Measurements from ENCODE around the gene NAIF1.

NAIF1 gene

GRCh38 chr9:128062279-128062678, 4.8 kb downstream of the NAIF1 start:
- in situ Hi-C loops (cut with MboI; ENCODE audit: low sequenced_read_pairs): no loop called here

GRCh38 chr9:128061275-128061960, 5.7 kb downstream of the NAIF1 start:
- in situ Hi-C loops (cut with MboI; ENCODE audit: low sequenced_read_pairs): no loop called here

DNA sequence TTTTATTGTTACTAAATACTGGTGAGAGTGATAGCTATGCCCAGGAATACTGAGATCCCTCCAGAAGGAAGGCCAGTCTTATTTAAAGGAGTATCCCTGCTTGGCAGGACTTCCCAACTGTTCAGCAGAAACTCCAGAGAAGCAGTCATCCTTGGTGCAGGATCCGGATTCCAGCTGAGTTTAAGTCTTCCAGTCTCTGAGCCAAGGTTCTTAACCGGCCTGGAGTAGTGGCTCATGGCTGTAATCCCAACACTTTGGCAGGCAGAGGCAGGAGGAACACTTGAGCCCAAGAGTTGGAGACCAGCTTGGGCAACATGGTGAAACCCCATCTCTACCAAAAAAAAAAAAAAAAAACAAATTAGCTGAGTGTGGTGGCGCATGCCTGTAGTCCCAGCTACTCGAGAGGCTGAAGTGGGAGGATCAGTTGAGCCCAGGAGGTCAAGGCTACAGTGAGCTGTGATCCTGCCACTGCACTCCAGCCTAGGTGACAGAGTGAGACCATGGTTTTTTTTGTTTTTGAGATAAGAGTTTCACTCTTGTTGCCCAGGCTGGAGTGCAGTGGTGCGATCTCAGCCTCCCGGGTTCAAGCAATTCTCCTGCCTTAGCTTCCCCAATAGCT, 7.6 kb downstream of the NAIF1 start:
- in situ Hi-C loops (cut with MboI; ENCODE audit: low sequenced_read_pairs): no loop called here

GRCh38 chr9:128057724-128058409, 9.3 kb downstream of the NAIF1 start:
- in situ Hi-C loops (cut with MboI; ENCODE audit: low sequenced_read_pairs): no loop called here

GRCh38 chr9:128056887-128057723, 10.0 kb downstream of the NAIF1 start:
- in situ Hi-C loops (cut with MboI; ENCODE audit: low sequenced_read_pairs): no loop called here

DNA sequence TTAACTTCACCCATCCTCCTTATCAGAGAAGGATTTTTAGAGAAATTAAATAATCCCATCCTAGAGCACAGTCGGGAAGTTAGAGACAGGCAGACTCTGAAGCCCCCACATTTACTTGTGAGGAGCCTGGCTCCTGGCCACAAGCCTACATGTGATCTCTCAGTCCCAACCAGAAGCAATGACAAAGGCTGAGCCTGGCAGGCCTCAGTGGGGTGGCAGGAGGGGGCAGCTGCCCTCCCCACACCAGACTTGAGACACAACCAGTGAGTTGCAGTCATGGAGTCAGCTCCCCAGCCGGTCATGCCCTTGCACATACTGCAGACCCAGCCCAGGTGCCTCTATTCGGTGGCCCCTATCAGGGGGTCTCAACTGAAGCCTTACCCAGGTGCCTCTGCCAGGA, 11.0 kb downstream of the NAIF1 start:
- in situ Hi-C loops (cut with MboI; ENCODE audit: low sequenced_read_pairs): no loop called here

DNA sequence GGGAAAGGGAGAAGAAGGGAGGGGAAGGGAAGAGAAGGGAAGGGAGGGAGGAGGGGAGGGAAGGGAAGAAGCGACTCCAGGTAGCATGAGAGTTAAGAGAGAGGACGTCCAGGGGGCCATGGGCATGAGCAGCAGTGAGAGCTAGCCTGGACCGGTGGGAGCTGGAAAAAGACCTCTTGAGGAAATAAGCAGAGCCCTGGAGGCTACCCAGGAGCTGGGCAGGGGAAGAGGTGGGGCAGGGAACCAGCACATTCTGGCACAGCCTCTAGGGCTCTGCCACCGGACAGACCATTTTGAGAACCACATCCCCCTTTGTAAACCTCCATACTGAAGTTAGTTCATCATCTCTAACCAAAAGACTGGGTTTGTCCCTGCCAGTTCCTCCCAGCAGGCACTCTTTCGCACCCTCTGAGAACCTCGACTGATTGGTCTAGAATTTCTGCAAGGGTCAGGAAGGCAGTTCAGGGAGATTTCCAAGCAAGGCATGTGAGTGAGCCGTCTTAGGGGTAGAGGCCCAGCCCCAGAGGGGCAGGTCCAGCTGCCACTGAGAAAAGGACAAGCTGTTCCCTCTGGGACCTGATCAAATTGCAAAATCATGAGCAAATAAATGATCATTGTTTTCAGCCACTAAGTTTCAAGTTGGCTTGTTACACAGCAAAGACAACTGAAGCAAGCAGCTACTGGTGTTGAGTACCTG, 11.6 kb downstream of the NAIF1 start:
- in situ Hi-C loops (cut with MboI; ENCODE audit: low sequenced_read_pairs): no loop called here

DNA sequence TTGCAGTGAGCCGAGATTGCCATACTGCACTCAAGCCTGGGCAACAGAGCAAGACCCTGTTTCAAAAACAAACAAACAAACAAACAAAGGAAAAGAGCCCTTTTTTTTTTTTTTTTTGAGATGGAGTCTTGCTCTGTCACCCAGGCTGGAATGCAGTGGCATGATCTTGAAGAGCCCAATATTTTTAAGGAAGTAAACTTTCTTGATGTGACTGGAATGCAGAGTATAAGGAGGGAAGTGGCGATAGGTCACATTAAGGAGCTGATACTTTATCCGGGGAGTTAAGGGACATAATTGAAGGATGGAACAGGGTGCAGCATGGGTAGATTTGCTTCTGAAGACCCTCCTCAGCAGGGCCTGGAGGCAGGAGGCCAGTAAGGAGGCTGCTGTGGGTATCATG, 13.0 kb downstream of the NAIF1 start:
- in situ Hi-C loops (cut with MboI; ENCODE audit: low sequenced_read_pairs): no loop called here

DNA sequence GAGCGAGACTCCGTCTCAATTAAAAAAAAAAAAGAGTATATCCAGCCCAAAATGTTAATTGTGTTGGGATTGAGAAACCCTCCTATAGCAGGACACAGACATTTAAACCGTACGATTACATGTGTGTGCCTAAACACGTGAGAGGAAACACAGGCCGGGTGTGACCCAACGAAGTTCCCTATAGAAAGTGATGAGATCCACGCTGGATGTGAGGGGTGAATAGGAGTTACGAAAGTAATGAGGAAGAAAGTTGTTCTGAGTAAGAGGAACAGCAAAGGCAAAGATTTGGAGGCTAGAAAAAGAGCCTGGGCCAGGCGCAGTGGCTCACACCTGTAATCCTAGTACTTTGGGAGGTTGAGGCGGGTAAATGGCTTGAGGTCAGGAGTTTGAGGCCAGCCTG, 13.6 kb downstream of the NAIF1 start:
- in situ Hi-C loops (cut with MboI; ENCODE audit: low sequenced_read_pairs): no loop called here

DNA sequence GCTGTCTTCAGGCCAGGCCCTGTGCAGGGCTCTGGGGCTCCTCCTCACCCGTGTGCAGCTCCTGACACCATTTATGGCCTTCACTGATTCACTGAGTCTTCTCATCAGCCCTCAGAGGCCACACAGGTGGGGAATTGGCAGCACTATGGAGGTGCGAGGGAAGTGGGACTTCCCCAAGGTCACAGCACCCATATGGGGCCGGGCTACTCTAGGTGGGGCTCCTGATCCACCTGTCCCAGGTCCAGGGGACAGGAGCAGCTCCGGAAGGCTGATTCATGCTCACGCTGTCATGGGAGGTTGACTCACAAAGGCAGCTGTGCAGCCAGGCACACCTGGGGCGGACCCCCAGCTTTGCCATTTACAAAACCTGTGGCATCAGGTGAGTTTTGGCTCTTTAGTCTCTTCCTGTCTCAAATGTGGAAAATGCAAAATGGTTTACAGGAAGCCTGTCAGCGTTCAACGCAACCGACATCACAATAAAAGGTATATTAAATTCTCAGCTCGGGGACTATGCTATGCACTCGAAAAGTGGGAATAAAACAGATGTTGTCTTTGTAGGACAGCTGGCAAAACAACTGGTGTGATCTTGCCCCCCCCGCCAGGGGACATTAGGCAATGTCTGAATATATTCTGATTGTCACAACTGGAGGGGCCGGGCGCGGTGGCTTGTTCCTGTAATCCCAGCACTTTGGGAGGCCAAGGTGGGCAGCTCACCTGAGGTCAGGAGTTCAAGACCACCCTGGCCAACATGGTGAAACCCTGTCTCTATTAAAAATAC, 15.0 kb downstream of the NAIF1 start:
- in situ Hi-C loops (cut with MboI; ENCODE audit: low sequenced_read_pairs): no loop called here

GRCh38 chr9:128049843-128050242, 17.3 kb downstream of the NAIF1 start:
- in situ Hi-C loops (cut with MboI; ENCODE audit: low sequenced_read_pairs): loop anchor here (25.0 kb wide), 1 partner anchor 113 kb away; the partner anchor contains the start of genes DPM2 and PIP5KL1

DNA sequence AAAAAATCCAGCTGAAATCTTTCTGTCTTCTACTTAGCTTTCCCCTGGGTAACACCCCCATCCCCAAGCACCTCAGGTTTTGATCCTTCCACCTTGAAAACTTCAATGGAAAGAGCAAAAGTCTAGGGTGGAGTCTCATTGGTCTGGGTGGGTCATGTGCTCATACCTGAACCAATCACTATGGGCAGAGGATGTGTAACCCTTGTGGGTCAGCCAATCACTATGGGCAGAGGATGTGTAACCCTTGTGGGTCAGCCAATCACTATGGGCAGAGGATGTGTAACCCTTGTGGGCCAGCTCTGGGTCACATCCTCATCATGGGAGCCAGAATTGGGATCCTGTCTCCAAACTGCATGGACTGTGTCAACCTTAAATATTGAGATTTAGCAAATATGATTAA, 18.5 kb downstream of the NAIF1 start:
- in situ Hi-C loops (cut with MboI; ENCODE audit: low sequenced_read_pairs): loop anchor here (25.0 kb wide), 1 partner anchor 111 kb away; the partner anchor contains the start of genes DPM2 and PIP5KL1

DNA sequence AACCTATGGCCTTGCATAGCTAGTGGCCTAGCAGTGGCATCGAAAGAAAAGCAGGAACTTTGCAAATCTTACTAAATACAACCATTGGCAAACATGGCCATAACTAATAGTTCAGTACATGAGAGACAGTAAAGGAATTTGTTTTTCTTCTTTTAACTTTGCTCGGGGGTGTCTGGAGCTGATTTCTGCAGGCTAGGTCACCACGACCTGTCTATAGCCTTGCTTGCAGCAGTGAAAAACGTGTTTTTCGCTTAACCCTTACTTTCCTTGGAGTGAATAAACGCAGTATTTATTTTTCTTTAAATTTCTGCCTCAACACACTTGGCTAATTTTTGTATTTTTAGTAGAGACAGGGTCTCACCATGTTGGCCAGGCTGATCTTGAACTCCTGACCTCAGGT, 19.9 kb downstream of the NAIF1 start:
- in situ Hi-C loops (cut with MboI; ENCODE audit: low sequenced_read_pairs): loop anchor here (25.0 kb wide), 1 partner anchor 110 kb away; the partner anchor contains the start of genes DPM2 and PIP5KL1

- in situ Hi-C loops (cut with MboI; ENCODE audit: low sequenced_read_pairs): loop anchor here (25.0 kb wide), 1 partner anchor 109 kb away; the partner anchor contains the start of genes DPM2 and PIP5KL1
Observed at GRCh38 chr9:128045831-128046230, 21.3 kb downstream of the NAIF1 start.

GRCh38 chr9:128045409-128045808, 21.7 kb downstream of the NAIF1 start:
- in situ Hi-C loops (cut with MboI; ENCODE audit: low sequenced_read_pairs): loop anchor here (25.0 kb wide), 1 partner anchor 108 kb away; the partner anchor contains the start of genes DPM2 and PIP5KL1

DNA sequence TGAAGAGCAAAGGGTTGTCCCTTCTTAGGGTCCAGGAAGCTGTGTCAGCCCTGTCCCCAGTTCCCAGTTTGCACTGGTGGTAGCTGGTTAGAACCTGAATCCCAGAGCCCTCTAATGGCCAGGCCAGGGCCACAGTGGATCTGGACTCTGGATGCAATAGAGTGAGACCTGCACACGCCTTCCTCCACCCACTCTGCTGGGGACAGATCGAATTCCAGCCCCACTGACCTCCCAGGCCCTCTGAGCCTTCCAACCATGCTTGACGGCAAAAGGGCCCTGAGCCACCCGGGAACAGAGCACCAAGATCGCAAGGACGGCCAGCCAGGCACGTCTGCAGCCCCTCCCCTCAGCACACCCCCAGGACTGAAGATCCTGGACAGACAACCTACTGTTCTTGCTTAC, 23.7 kb downstream of the NAIF1 start:
- in situ Hi-C loops (cut with MboI; ENCODE audit: low sequenced_read_pairs): loop anchor here (25.0 kb wide), 1 partner anchor 106 kb away; the partner anchor contains the start of genes DPM2 and PIP5KL1

GRCh38 chr9:128042043-128042442, 25.1 kb downstream of the NAIF1 start:
- in situ Hi-C loops (cut with MboI; ENCODE audit: low sequenced_read_pairs): loop anchor here (25.0 kb wide), 1 partner anchor 105 kb away; the partner anchor contains the start of genes DPM2 and PIP5KL1

DNA sequence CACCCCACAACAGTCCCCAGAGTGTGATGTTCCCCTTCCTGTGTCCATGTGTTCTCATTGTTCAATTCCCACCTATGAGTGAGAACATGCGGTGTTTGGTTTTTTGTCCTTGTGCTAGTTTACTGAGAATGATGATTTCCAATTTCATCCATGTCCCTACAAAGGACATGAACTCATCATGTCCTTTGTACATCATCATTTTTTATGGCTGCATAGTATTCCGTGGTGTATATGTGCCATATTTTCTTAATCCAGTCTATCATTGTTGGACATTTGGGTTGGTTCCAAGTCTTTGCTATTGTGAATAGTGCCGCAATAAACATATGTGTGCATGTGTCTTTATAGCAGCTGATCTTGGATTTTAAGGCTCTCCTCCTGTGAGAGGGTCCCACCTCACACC, 26.3 kb downstream of the NAIF1 start:
- in situ Hi-C loops (cut with MboI; ENCODE audit: low sequenced_read_pairs): loop anchor here (25.0 kb wide), 1 partner anchor 103 kb away; the partner anchor contains the start of genes DPM2 and PIP5KL1

- in situ Hi-C loops (cut with MboI; ENCODE audit: low sequenced_read_pairs): loop anchor here (25.0 kb wide), 1 partner anchor 99 kb away; the partner anchor contains the start of genes DPM2 and PIP5KL1
Observed at GRCh38 chr9:128036522-128036921, 30.6 kb downstream of the NAIF1 start.

Data from HL-60/S4 treated with phorbol 12-myristate 13-acetate at 8.2 ng/mL for 4 days and 3 days (cell line).